HG03432 (cell line): Measurements from ENCODE around the gene SMARCB1.

Experiments used
- ATAC-seq: cut with Tn5 transposase; IDR thresholded peaks from one replicate; pipeline ENCODE4 v1.9.1; 2021; ENCODE audit warnings: mild to moderate bottlenecking, moderate library complexity; ENCODE audit not compliant: unreplicated experiment

Gene SMARCB1

GRCh38 chr22:23874871-23875270, 88.1 kb downstream of the SMARCB1 start:
- ATAC-seq: no peak

- no peak for ATAC-seq
These were observed 89.0 kb downstream of the SMARCB1 start for GRCh38 chr22:23875801-23876200.

- ATAC-seq: no peak
These were observed 90.8 kb downstream of the SMARCB1 start for GRCh38 chr22:23877566-23877965.

- no peak for ATAC-seq
These were observed 91.5 kb downstream of the SMARCB1 start for GRCh38 chr22:23878219-23878618.

GRCh38 chr22:23882370-23882769, 95.6 kb downstream of the SMARCB1 start:
- no peak for ATAC-seq

- no peak for ATAC-seq
These were observed 96.9 kb downstream of the SMARCB1 start for GRCh38 chr22:23883658-23884057.

GRCh38 chr22:23884140-23884539, 97.4 kb downstream of the SMARCB1 start:
- no peak for ATAC-seq
